ENCODE data around the gene PLB1. TPM values are rescaled to one million over a fixed set of nuclear protein-coding genes. Genes with fewer than 3 reads are reported as not detected.

PLB1 gene
- total RNA-seq, 1 donor from 2014 or later: 0.64 TPM

GRCh38 chr2:28492282-28492681 is 3.6 kb upstream of the PLB1 start:
- H3K27me3 Mint-ChIP-seq: peaks cover 8% of the 10 kb centered on the region
- no peaks in the 10 kb centered on the region for H3K36me3 Mint-ChIP-seq (ENCODE audit: low read depth)
- no peak overlapping the region for H3K27ac Mint-ChIP-seq
- H3K4me1 Mint-ChIP-seq: no peaks in the 10 kb centered on the region
- H3K9me3 Mint-ChIP-seq: no peaks in the 10 kb centered on the region
- ChIA-PET CTCF (interaction anchor here (0.6 to 1.1 kb wide), 3 partner anchors 13 to 808 kb away, joined by 3 read pairs; no protein-coding TSS in a partner anchor), POLR2A (no interaction called here)
- intact Hi-C loops (cut with micrococcal nuclease): no loop called here
- TF ChIP-seq, protein P1, sequence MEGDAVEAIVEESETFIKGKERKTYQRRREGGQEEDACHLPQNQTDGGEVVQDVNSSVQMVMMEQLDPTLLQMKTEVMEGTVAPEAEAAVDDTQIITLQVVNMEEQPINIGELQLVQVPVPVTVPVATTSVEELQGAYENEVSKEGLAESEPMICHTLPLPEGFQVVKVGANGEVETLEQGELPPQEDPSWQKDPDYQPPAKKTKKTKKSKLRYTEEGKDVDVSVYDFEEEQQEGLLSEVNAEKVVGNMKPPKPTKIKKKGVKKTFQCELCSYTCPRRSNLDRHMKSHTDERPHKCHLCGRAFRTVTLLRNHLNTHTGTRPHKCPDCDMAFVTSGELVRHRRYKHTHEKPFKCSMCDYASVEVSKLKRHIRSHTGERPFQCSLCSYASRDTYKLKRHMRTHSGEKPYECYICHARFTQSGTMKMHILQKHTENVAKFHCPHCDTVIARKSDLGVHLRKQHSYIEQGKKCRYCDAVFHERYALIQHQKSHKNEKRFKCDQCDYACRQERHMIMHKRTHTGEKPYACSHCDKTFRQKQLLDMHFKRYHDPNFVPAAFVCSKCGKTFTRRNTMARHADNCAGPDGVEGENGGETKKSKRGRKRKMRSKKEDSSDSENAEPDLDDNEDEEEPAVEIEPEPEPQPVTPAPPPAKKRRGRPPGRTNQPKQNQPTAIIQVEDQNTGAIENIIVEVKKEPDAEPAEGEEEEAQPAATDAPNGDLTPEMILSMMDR (IDR thresholded peaks at IDR 0.05): no peak
- ATAC-seq (ENCODE audit: low read depth): no peak
- DNase-seq: no peak
- no peak overlapping the region for H3K4me3 Mint-ChIP-seq

GRCh38 chr2:28493636-28494035 is 2.2 kb upstream of the PLB1 start:
- no peaks in the 10 kb centered on the region for H3K36me3 Mint-ChIP-seq (ENCODE audit: low read depth)
- no peak overlapping the region for H3K4me3 Mint-ChIP-seq
- TF ChIP-seq, protein P1 (IDR thresholded peaks at IDR 0.05): no peak
- intact Hi-C loops (cut with micrococcal nuclease): no loop called here
- H3K4me1 Mint-ChIP-seq: no peaks in the 10 kb centered on the region
- ATAC-seq (ENCODE audit: low read depth) (no peak), DNase-seq (no peak)
- ChIA-PET POLR2A (no interaction called here), CTCF (no interaction called here)
- H3K27ac Mint-ChIP-seq: no peak overlapping the region
- peaks cover 7% of the 10 kb centered on the region for H3K27me3 Mint-ChIP-seq
- H3K9me3 Mint-ChIP-seq: no peaks in the 10 kb centered on the region

DNA sequence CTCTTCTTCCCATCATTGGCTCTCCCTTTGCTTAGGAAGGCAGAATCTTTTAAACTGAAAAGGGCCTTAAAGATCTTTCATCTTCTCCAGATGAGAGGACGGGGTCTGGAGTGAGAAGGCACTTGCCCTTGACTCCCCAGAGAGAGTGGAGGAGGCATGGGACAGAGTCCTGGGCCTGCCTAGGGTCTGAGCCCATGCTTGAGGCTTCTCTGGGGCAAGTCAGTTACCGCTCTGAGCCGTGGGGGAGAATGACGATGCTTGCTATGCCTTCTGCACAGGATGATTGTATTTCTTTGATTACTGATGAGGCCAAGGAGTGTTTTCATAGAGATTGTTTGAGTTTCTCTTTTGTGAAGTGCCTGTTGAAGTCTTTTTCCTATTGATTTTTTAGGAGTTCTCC is 921 bp downstream of the PLB1 start:
- no peak for DNase-seq
- CTCF ChIA-PET: no interaction called here
- TF ChIP-seq, protein P1 (IDR thresholded peaks at IDR 0.05): no peak
- no peak overlapping the region for H3K27ac Mint-ChIP-seq
- no peaks in the 10 kb centered on the region for H3K36me3 Mint-ChIP-seq (ENCODE audit: low read depth)
- H3K4me1 Mint-ChIP-seq: no peaks in the 10 kb centered on the region
- no peak for ATAC-seq (ENCODE audit: low read depth)
- H3K4me3 Mint-ChIP-seq: no peak overlapping the region
- POLR2A ChIA-PET: no interaction called here
- intact Hi-C loops (cut with micrococcal nuclease): no loop called here
- no peaks in the 10 kb centered on the region for H3K9me3 Mint-ChIP-seq
- peaks cover 7% of the 10 kb centered on the region for H3K27me3 Mint-ChIP-seq

DNA sequence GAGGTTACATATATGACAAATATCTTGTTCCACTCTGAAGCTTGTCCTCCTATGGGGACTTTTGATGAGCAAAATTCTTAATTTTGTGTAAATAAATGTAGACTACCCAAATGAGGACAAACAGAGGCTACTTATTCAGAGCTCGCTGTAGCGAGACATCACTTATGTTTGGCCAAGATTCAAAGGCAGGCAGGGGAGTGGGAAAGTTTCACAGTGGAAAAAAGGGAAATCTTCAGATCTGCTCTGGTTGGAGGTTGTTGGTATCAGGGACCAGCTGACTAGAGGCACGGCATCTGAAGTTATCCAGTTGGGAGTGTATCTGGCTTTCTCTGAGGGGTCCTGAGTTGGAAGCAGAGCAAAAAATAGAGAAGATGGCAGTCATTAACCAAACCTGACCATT is 1.3 kb downstream of the PLB1 start:
- Mint-ChIP-seq H3K4me1 (no peaks in the 10 kb centered on the region), H3K27me3 (peaks cover 7% of the 10 kb centered on the region), H3K27ac (no peak overlapping the region), H3K36me3 (ENCODE audit: low read depth) (no peaks in the 10 kb centered on the region), H3K9me3 (no peaks in the 10 kb centered on the region), H3K4me3 (no peak overlapping the region)
- ChIA-PET POLR2A (no interaction called here), CTCF (no interaction called here)
- TF ChIP-seq, protein P1 (IDR thresholded peaks at IDR 0.05): no peak
- intact Hi-C loops (cut with micrococcal nuclease): no loop called here
- DNase-seq (no peak), ATAC-seq (ENCODE audit: low read depth) (no peak)

DNA sequence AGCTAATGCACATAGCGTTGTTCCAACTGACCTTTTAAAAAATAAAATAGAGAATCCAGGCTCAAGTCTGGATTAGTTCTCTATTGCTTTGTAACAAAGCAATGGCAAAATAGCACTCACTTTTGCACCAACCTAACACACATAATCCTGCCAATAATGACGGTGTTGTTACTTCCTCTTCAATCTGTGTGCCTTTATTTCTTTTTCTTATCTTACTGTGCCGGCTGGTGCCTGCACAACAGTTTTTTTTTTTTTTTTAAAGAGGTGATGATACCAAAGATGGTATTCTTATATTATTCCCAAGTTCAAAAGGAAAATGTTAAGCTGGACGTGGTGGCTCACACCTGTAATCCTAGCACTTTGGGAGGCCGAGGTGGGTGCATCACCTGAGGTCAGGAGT is 3.4 kb downstream of the PLB1 start:
- no peaks in the 10 kb centered on the region for H3K36me3 Mint-ChIP-seq (ENCODE audit: low read depth)
- no peak for DNase-seq
- ChIA-PET POLR2A (no interaction called here), CTCF (no interaction called here)
- no peak overlapping the region for H3K27ac Mint-ChIP-seq
- TF ChIP-seq, protein P1 (IDR thresholded peaks at IDR 0.05): no peak
- peaks cover 10% of the 10 kb centered on the region for H3K27me3 Mint-ChIP-seq
- intact Hi-C loops (cut with micrococcal nuclease): no loop called here
- ATAC-seq (ENCODE audit: low read depth): no peak
- H3K4me1 Mint-ChIP-seq: no peaks in the 10 kb centered on the region
- no peak overlapping the region for H3K4me3 Mint-ChIP-seq
- H3K9me3 Mint-ChIP-seq: no peaks in the 10 kb centered on the region
